MM.1S (cell line): Measurements from ENCODE around the gene RBM12.

Experiments
- DNase-seq: peaks from one replicate; pipeline ENCODE4 v3.0.0-alpha.2; 2015
- H2AFZ ChIP-seq: fragments of 300-600 bp; sonication (generic); 2 replicates; pipeline ENCODE4 v1.6.0; 2016; ENCODE audit warnings: antibody characterized with exemption, low read length
- H3F3A ChIP-seq: fragments of 300-600 bp; sonication (generic); 2 replicates; pipeline ENCODE4 v1.6.1; 2016; ENCODE audit warnings: mild to moderate bottlenecking, antibody characterized with exemption, low read length, moderate library complexity, mixed read lengths; ENCODE audit not compliant: insufficient read depth
- H3K27ac ChIP-seq: fragments of 300-600 bp; sonication (generic); 2 replicates; pipeline ENCODE4 v1.5.1; 2016; ENCODE audit warnings: mild to moderate bottlenecking, low read length
- H3K27me3 ChIP-seq: fragments of 300-600 bp; sonication (generic); replicated peaks from 2 replicates; pipeline ENCODE4 v1.6.0; 2016; ENCODE audit warnings: low read length; ENCODE audit not compliant: insufficient read depth
- H3K36me3 ChIP-seq: fragments of 300-600 bp; sonication (generic); replicated peaks from 2 replicates; pipeline ENCODE4 v1.6.1; 2016; ENCODE audit warnings: mild to moderate bottlenecking, low read length, mixed read lengths; ENCODE audit not compliant: insufficient read depth
- H3K4me1 ChIP-seq: fragments of 300-600 bp; sonication (generic); 2 replicates; pipeline ENCODE4 v1.6.1; 2016; ENCODE audit warnings: low read length, mixed read lengths
- H3K4me2 ChIP-seq: fragments of 300-600 bp; sonication (generic); 2 replicates; pipeline ENCODE4 v1.6.0; 2016; ENCODE audit warnings: low read depth, low read length
- H3K4me3 ChIP-seq: fragments of 300-600 bp; sonication (generic); 2 replicates; pipeline ENCODE4 v1.5.1; 2016; ENCODE audit warnings: low read length, mixed read lengths
- H3K79me2 ChIP-seq: fragments of 300-600 bp; sonication (generic); 2 replicates; pipeline ENCODE4 v1.6.1; 2016; ENCODE audit warnings: mixed run types, low read length, mixed read lengths
- H3K9ac ChIP-seq: fragments of 300-600 bp; sonication (generic); 2 replicates; pipeline ENCODE4 v1.6.1; 2016; ENCODE audit warnings: low read length, mixed read lengths
- H3K9me2 ChIP-seq: fragments of 300-600 bp; sonication (generic); replicated peaks from 2 replicates; pipeline ENCODE4 v1.6.1; 2016; ENCODE audit warnings: mild to moderate bottlenecking, low read length, mixed read lengths; ENCODE audit not compliant: insufficient read depth
- H3K9me3 ChIP-seq: fragments of 300-600 bp; sonication (generic); replicated peaks from 2 replicates; pipeline ENCODE4 v1.6.1; 2016; ENCODE audit warnings: mild to moderate bottlenecking, low read length, mixed read lengths; ENCODE audit not compliant: insufficient read depth
- H4K20me1 ChIP-seq: fragments of 300-600 bp; sonication (generic); 2 replicates; pipeline ENCODE4 v1.6.1; 2016; ENCODE audit warnings: mild to moderate bottlenecking, low read length, moderate library complexity, mixed read lengths; ENCODE audit not compliant: insufficient read depth
- CTCF ChIP-seq: fragments of 300-600 bp; sonication (generic); IDR thresholded peaks from 2 replicates; pipeline ENCODE4 v1.5.1; 2016; ENCODE audit warnings: antibody characterized with exemption, low read length, mixed read lengths
- EZH2 ChIP-seq: fragments of 300-600 bp; sonication (generic); optimal IDR thresholded peaks from 2 replicates; pipeline ENCODE3; 2017; ENCODE audit warnings: low read depth, mild to moderate bottlenecking, antibody characterized with exemption, low read length, mixed read lengths
- EZH2phosphoT487 ChIP-seq: fragments of 300-600 bp; sonication (generic); IDR thresholded peaks from 2 replicates; pipeline ENCODE4 v1.6.1; 2018; ENCODE audit warnings: antibody characterized with exemption, low read length

RBM12 gene

GRCh38 chr20:35638751-35639150 lies 25.9 kb downstream of the RBM12 start:
- Histone ChIP-seq H3K9ac (no peak overlapping the region), H3K36me3 (no peaks in the 10 kb centered on the region), H3K27me3 (no peaks in the 10 kb centered on the region), H3K9me3 (no peaks in the 10 kb centered on the region), H3F3A (no peaks in the 10 kb centered on the region), H3K27ac (no peak overlapping the region), H3K4me1 (no peaks in the 10 kb centered on the region), H3K4me3 (no peak overlapping the region), H2AFZ (no peak overlapping the region), H3K9me2 (no peaks in the 10 kb centered on the region), H4K20me1 (no peaks in the 10 kb centered on the region), H3K79me2 (peaks cover 15% of the 10 kb centered on the region), H3K4me2 (no peak overlapping the region)
- no peak for DNase-seq
- no peak for TF ChIP-seq EZH2phosphoT487
- TF ChIP-seq EZH2, result no peak
- no peak for TF ChIP-seq CTCF

- TF ChIP-seq EZH2, result no peak
- no peak for TF ChIP-seq CTCF
- TF ChIP-seq EZH2phosphoT487, result no peak
Observed at GRCh38 chr20:35637276-35637675, 27.4 kb downstream of the RBM12 start.

GRCh38 chr20:35636095-35636494 lies 28.6 kb downstream of the RBM12 start:
- Histone ChIP-seq H3K9me2 (no peaks in the 10 kb centered on the region), H3K4me3 (no peak overlapping the region), H3K27me3 (no peaks in the 10 kb centered on the region), H3K4me2 (no peak overlapping the region), H3K36me3 (no peaks in the 10 kb centered on the region), H3K79me2 (peaks cover 13% of the 10 kb centered on the region), H3F3A (no peaks in the 10 kb centered on the region), H3K9ac (no peak overlapping the region), H3K4me1 (no peaks in the 10 kb centered on the region), H3K9me3 (no peaks in the 10 kb centered on the region), H3K27ac (no peak overlapping the region), H2AFZ (no peak overlapping the region), H4K20me1 (no peaks in the 10 kb centered on the region)
- no peak for DNase-seq
- no peak for TF ChIP-seq CTCF
- TF ChIP-seq EZH2, result no peak
- TF ChIP-seq EZH2phosphoT487, result no peak

More at GRCh38 chr20:35637276-35637675, 27.4 kb downstream of the RBM12 start:
- Histone ChIP-seq H3K9me3 (no peaks in the 10 kb centered on the region), H3K4me1 (no peaks in the 10 kb centered on the region), H3K79me2 (peaks cover 13% of the 10 kb centered on the region), H3K4me2 (no peak overlapping the region), H3F3A (no peaks in the 10 kb centered on the region), H3K36me3 (no peaks in the 10 kb centered on the region), H3K9me2 (no peaks in the 10 kb centered on the region), H4K20me1 (no peaks in the 10 kb centered on the region), H3K27ac (no peak overlapping the region), H2AFZ (no peak overlapping the region), H3K9ac (no peak overlapping the region), H3K4me3 (no peak overlapping the region), H3K27me3 (no peaks in the 10 kb centered on the region)
- no peak for DNase-seq
